Naive thymus-derived CD4-positive, alpha-beta T cell (primary cell): ENCODE results near the gene TMEM272. TPM values are rescaled to one million over a fixed set of nuclear protein-coding genes. Genes with fewer than 3 reads are reported as not detected.
A peak's percentile ranks its signal among the peaks of the same experiment; 100 is the strongest.

Experiments
- ATAC-seq: fragments of 150-1000 bp; cut with Tn5 transposase; 2 replicates; pipeline ENCODE4 v1.10.0; 2021; ENCODE audit warnings: mild to moderate bottlenecking, moderate library complexity
- CTCF ChIA-PET: fragments of 350-600 bp; sonication (Branson Sonifier 250); formaldehyde crosslinking; loops from one replicate; lab custom pipeline; 2021; ENCODE audit warnings: antibody characterized with exemption; lab: Charles Lee
- POLR2A ChIA-PET: fragments of 350-600 bp; sonication (Branson Sonifier 250); formaldehyde crosslinking; loops from one replicate; lab custom pipeline; 2021; ENCODE audit warnings: antibody characterized with exemption, inconsistent platforms; lab: Charles Lee
- DNase-seq, 9 donors: peaks; one replicate each; pipeline versions ENCODE4 v3.0.0 to v3.0.0-alpha.2; 2020 to 2022; ENCODE audit warnings: mixed read lengths in 1 of 9
- H3K27ac ChIP-seq: one replicate; pipeline ENCODE4 v1.7.0; 2013; ENCODE audit warnings: mild to moderate bottlenecking, low read depth, low read length, moderate library complexity
- H3K27me3 ChIP-seq, 2 donors: one replicate each; pipeline ENCODE4 v1.7.0; 2013; ENCODE audit warnings: low read length in 2 of 2, mild to moderate bottlenecking in 2 of 2, moderate library complexity in 2 of 2; ENCODE audit not compliant: control insufficient read depth in 2 of 2, insufficient read depth in 2 of 2
- H3K36me3 ChIP-seq, 3 experiments: 1 replicate in 2 of 3; 2 replicates in 1 of 3; pipeline ENCODE4 v1.7.0; 2013; ENCODE audit warnings: low read length in 3 of 3, mild to moderate bottlenecking in 3 of 3, moderate library complexity in 1 of 3; ENCODE audit not compliant: insufficient read depth in 3 of 3, control insufficient read depth in 2 of 3
- H3K4me1 ChIP-seq, 2 donors: one replicate each; pipeline ENCODE4 v1.7.0; 2013; ENCODE audit warnings: low read length in 2 of 2, mild to moderate bottlenecking in 2 of 2, moderate library complexity in 1 of 2; ENCODE audit not compliant: control insufficient read depth in 2 of 2, insufficient read depth in 2 of 2
- H3K4me3 ChIP-seq: 2 replicates; pipeline ENCODE4 v1.7.0; 2013; ENCODE audit warnings: mild to moderate bottlenecking, low read length
- H3K9me3 ChIP-seq, 3 experiments: 1 replicate in 2 of 3; 2 replicates in 1 of 3; pipeline ENCODE4 v1.7.0; 2013; ENCODE audit warnings: low read length in 3 of 3; ENCODE audit not compliant: control insufficient read depth in 2 of 3
- H3K27ac Mint-ChIP-seq, 9 donors: one replicate each; pipeline ENCODE4 v1.8.0; 2020 to 2022; ENCODE audit warnings: mixed read lengths in 9 of 9, mild to moderate bottlenecking in 8 of 9, moderate library complexity in 5 of 9, inconsistent platforms in 2 of 9
- H3K27me3 Mint-ChIP-seq, 5 donors: one replicate each; pipeline ENCODE4 v1.8.0; 2021 to 2022; ENCODE audit warnings: mixed read lengths in 5 of 5, mild to moderate bottlenecking in 1 of 5
- H3K36me3 Mint-ChIP-seq, 5 donors: one replicate each; pipeline ENCODE4 v1.8.0; 2020 to 2022; ENCODE audit warnings: mixed read lengths in 5 of 5, mild to moderate bottlenecking in 3 of 5, inconsistent platforms in 1 of 5
- H3K4me1 Mint-ChIP-seq, 7 donors: one replicate each; pipeline ENCODE4 v1.8.0; 2020 to 2022; ENCODE audit warnings: mixed read lengths in 7 of 7, mild to moderate bottlenecking in 3 of 7, inconsistent platforms in 1 of 7
- H3K4me3 Mint-ChIP-seq, 10 donors: one replicate each; pipeline ENCODE4 v1.8.0; 2020 to 2022; ENCODE audit warnings: mild to moderate bottlenecking in 10 of 10, mixed read lengths in 10 of 10, moderate library complexity in 6 of 10, inconsistent platforms in 2 of 10
- H3K9me3 Mint-ChIP-seq, 11 donors: one replicate each; pipeline ENCODE4 v1.8.0; 2020 to 2022; ENCODE audit warnings: mixed read lengths in 11 of 11, mild to moderate bottlenecking in 4 of 11, inconsistent platforms in 1 of 11, moderate library complexity in 1 of 11
- intact Hi-C, 2 donors: fragments of 100-400 bp; cut with micrococcal nuclease; formaldehyde crosslinking; loops; one replicate each; pipeline ENCODE4 v1.15.1; 2023
- polyA plus RNA-seq, 2 donors: library from polyadenylated mRNA; unstranded; fragments of 300-500 nt; fragmentation: Illumina TruSeq; gene quantifications; one replicate each; pipeline ENCODE4 v1.2.3, GENCODE V29; 2021
- total RNA-seq, 6 experiments: library from RNA in 5 of 6; stranded (reverse) in 5 of 6; gene quantifications; 1 replicate in 5 of 6; 2 replicates in 1 of 6; pipeline ENCODE4 v1.2.3 and lab custom pipeline; 2021 to 2026

The TMEM272 gene
- total and polyA plus RNA-seq, 7 experiments from 2014 or later, result 0.19 to 23.3 (median 3.5) TPM

GRCh38 chr13:51882570-51883225, 37.7 kb upstream of the TMEM272 start:
- Histone ChIP-seq H3K36me3 (no peaks in the 10 kb centered on the region), H3K27ac (no peak overlapping the region), H3K27me3 (no peaks in the 10 kb centered on the region), H3K4me1 (no peaks in the 10 kb centered on the region), H3K4me3 (no peak overlapping the region), H3K9me3 (no peaks in the 10 kb centered on the region)
- Mint-ChIP-seq H3K36me3 (peaks cover 0 to 11% (median 4%) of the 10 kb centered on the region in 5 donors), H3K27ac (no peak overlapping the region), H3K4me1 (no peaks in the 10 kb centered on the region), H3K27me3 (peaks cover 0 to 8% (median 0%) of the 10 kb centered on the region in 5 donors), H3K4me3 (no peak overlapping the region), H3K9me3 (peaks cover 0 to 33% (median 9%) of the 10 kb centered on the region in 11 donors)
- DNase-seq (no peak), ATAC-seq (no peak)
- ChIA-PET POLR2A (interaction anchor here (0.5 kb wide), 1 partner anchor 1866 kb away, joined by 5 read pairs; no protein-coding TSS in a partner anchor), CTCF (no interaction called here)
- intact Hi-C loops, result no loop called here

GRCh38 chr13:51881296-51881695, 36.3 kb upstream of the TMEM272 start:
- DNase-seq (no peak), ATAC-seq (no peak)
- H3K27me3 ChIP-seq, result no peaks in the 10 kb centered on the region
- Mint-ChIP-seq H3K9me3 (peaks cover 0 to 33% (median 9%) of the 10 kb centered on the region in 11 donors), H3K27me3 (peaks cover 0 to 14% (median 3%) of the 10 kb centered on the region in 5 donors), H3K4me3 (no peak overlapping the region), H3K27ac (no peak overlapping the region), H3K4me1 (no peaks in the 10 kb centered on the region), H3K36me3 (peaks cover 0 to 11% (median 4%) of the 10 kb centered on the region in 5 donors)
- no peaks in the 10 kb centered on the region for H3K4me1 ChIP-seq
- H3K27ac ChIP-seq, result no peak overlapping the region
- ChIA-PET POLR2A (no interaction called here), CTCF (interaction anchor here (0.6 to 0.9 kb wide), 2 partner anchors 15 to 550 kb away, joined by 3 read pairs; no protein-coding TSS in a partner anchor)
- no peaks in the 10 kb centered on the region for H3K9me3 ChIP-seq
- H3K4me3 ChIP-seq, result no peak overlapping the region
- intact Hi-C loops, result no loop called here
- H3K36me3 ChIP-seq, result no peaks in the 10 kb centered on the region

GRCh38 chr13:51879133-51879532, 34.2 kb upstream of the TMEM272 start:
- H3K27ac Mint-ChIP-seq, result no peak overlapping the region
- H3K9me3 Mint-ChIP-seq, result peaks cover 0 to 32% (median 9%) of the 10 kb centered on the region in 11 donors
- ChIA-PET POLR2A (no interaction called here), CTCF (no interaction called here)
- peaks cover 0 to 4% (median 0%) of the 10 kb centered on the region in 7 donors for H3K4me1 Mint-ChIP-seq
- ATAC-seq, result no peak
- Histone ChIP-seq H3K27me3 (no peaks in the 10 kb centered on the region), H3K36me3 (no peaks in the 10 kb centered on the region), H3K9me3 (no peaks in the 10 kb centered on the region), H3K27ac (no peak overlapping the region), H3K4me1 (no peaks in the 10 kb centered on the region), H3K4me3 (no peak overlapping the region)
- H3K36me3 Mint-ChIP-seq, result peaks cover 0 to 11% (median 4%) of the 10 kb centered on the region in 5 donors
- peaks cover 0 to 12% (median 6%) of the 10 kb centered on the region in 5 donors for H3K27me3 Mint-ChIP-seq
- DNase-seq, result no peak
- no peak overlapping the region for H3K4me3 Mint-ChIP-seq
- intact Hi-C loops, result no loop called here

DNA sequence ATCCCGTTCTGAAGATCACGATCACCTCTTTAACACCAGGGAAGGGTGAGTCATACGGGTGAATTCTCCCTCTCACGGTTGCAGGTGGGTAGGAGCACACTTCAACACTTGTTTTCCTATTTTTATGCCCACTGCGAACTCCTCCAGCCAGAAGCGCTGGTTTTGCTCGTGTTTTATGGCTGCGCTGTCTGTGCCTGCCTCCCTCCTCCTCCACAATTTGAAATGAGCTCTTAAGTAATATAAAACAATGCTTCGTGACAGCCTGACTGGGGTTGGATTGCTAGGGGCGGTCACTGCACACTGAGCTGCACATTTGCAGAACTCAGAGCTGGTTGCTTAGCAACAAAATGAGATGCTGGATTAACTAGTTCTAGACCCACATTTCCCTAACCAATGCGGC, 29.7 kb upstream of the TMEM272 start:
- DNase-seq (no peak), ATAC-seq (no peak)
- no peak overlapping the region for H3K4me3 ChIP-seq
- H3K27me3 ChIP-seq, result no peaks in the 10 kb centered on the region
- CTCF ChIA-PET, result no interaction called here
- Mint-ChIP-seq H3K4me3 (no peak overlapping the region), H3K9me3 (no peaks in the 10 kb centered on the region), H3K27ac (no peak overlapping the region), H3K27me3 (peaks cover 0 to 26% (median 3%) of the 10 kb centered on the region in 5 donors), H3K36me3 (peaks cover 0 to 3% (median 0%) of the 10 kb centered on the region in 5 donors), H3K4me1 (peaks cover 0 to 4% (median 0%) of the 10 kb centered on the region in 7 donors)
- no peak overlapping the region for H3K27ac ChIP-seq
- H3K9me3 ChIP-seq, result no peaks in the 10 kb centered on the region
- POLR2A ChIA-PET, result no interaction called here
- no peaks in the 10 kb centered on the region for H3K36me3 ChIP-seq
- intact Hi-C loops, result no loop called here
- H3K4me1 ChIP-seq, result no peaks in the 10 kb centered on the region

DNA sequence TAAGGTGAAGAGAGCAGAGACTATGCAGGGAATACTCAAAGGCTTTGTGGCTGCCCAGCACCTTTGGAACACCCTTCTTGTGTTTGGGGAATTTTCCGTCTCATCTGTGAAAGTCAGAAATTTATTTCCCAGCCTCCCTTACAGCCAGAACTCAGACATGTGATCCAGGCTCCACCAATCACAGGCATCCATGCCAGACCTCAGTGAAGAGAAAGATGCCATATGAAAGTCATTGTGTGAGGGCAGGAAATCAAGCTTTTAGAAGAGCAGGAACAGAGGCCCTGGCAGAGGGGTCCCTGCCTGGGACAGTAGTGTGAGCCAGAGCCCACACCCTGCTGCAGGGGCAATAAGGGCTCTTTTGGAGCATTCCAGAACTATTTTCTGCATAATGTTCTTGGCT, 28.9 kb upstream of the TMEM272 start:
- Mint-ChIP-seq H3K27me3 (peaks cover 0 to 29% (median 7%) of the 10 kb centered on the region in 5 donors), H3K36me3 (peaks cover 0 to 3% (median 0%) of the 10 kb centered on the region in 5 donors), H3K4me3 (no peak overlapping the region), H3K9me3 (no peaks in the 10 kb centered on the region), H3K27ac (no peak overlapping the region), H3K4me1 (peaks cover 0 to 4% (median 0%) of the 10 kb centered on the region in 7 donors)
- Histone ChIP-seq H3K36me3 (no peaks in the 10 kb centered on the region), H3K27me3 (no peaks in the 10 kb centered on the region), H3K27ac (no peak overlapping the region), H3K9me3 (no peaks in the 10 kb centered on the region), H3K4me3 (no peak overlapping the region), H3K4me1 (no peaks in the 10 kb centered on the region)
- POLR2A ChIA-PET, result no interaction called here
- CTCF ChIA-PET, result no interaction called here
- ATAC-seq (no peak), DNase-seq (no peak)
- intact Hi-C loops, result no loop called here

- intact Hi-C loops, result no loop called here
- ChIA-PET CTCF (no interaction called here), POLR2A (no interaction called here)
- no peaks in the 10 kb centered on the region for H3K27me3 ChIP-seq
- peak overlapping the region in 1 of 9 donors; percentile 27 for H3K27ac Mint-ChIP-seq
- H3K27ac ChIP-seq, result no peak overlapping the region
- H3K27me3 Mint-ChIP-seq, result peaks cover 0 to 32% (median 7%) of the 10 kb centered on the region in 5 donors
- H3K36me3 ChIP-seq, result no peaks in the 10 kb centered on the region
- H3K4me1 ChIP-seq, result no peaks in the 10 kb centered on the region
- H3K36me3 Mint-ChIP-seq, result peaks cover 0 to 3% (median 0%) of the 10 kb centered on the region in 5 donors
- no peak for ATAC-seq
- no peaks in the 10 kb centered on the region for H3K9me3 Mint-ChIP-seq
- H3K9me3 ChIP-seq, result no peaks in the 10 kb centered on the region
- DNase-seq, result no peak
- H3K4me3 ChIP-seq, result no peak overlapping the region
- H3K4me3 Mint-ChIP-seq, result no peak overlapping the region
- peaks cover 0 to 4% (median 0%) of the 10 kb centered on the region in 7 donors for H3K4me1 Mint-ChIP-seq
These were observed 28.3 kb upstream of the TMEM272 start for GRCh38 chr13:51873117-51873798.
